GM12872 (cell line): ENCODE data around the gene SPSB4.

Experiments
- TF ChIP-seq, protein P1 (sequence below): IDR thresholded peaks from 3 replicates; pipeline ENCODE4 v1.5.1; 2011; ENCODE audit warnings: low read depth, mild to moderate bottlenecking, low read length, moderate library complexity; ENCODE audit not compliant: insufficient read depth

Gene SPSB4

DNA sequence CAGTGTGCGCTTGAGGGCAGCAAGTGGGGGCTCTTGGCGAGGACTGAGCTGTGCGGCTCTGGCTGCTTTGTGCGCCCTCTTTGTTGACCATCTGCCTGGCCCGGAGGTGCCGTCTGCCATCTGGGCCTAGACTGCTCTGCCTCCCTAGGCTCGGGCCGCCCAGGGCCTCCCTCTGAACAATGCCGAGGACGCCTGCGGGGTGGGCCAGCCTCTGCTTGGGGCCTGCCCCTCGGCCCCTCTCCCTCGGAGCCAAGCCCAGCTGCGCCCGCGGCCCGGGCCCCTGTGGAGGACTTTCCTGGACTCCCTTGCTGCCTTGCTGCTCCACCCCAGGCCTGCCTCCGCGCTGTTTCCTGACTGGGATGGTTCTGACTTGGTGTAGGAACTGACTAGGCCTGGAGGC lies 31.9 kb upstream of the SPSB4 start:
- TF ChIP-seq, protein P1, sequence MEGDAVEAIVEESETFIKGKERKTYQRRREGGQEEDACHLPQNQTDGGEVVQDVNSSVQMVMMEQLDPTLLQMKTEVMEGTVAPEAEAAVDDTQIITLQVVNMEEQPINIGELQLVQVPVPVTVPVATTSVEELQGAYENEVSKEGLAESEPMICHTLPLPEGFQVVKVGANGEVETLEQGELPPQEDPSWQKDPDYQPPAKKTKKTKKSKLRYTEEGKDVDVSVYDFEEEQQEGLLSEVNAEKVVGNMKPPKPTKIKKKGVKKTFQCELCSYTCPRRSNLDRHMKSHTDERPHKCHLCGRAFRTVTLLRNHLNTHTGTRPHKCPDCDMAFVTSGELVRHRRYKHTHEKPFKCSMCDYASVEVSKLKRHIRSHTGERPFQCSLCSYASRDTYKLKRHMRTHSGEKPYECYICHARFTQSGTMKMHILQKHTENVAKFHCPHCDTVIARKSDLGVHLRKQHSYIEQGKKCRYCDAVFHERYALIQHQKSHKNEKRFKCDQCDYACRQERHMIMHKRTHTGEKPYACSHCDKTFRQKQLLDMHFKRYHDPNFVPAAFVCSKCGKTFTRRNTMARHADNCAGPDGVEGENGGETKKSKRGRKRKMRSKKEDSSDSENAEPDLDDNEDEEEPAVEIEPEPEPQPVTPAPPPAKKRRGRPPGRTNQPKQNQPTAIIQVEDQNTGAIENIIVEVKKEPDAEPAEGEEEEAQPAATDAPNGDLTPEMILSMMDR = no peak

DNA sequence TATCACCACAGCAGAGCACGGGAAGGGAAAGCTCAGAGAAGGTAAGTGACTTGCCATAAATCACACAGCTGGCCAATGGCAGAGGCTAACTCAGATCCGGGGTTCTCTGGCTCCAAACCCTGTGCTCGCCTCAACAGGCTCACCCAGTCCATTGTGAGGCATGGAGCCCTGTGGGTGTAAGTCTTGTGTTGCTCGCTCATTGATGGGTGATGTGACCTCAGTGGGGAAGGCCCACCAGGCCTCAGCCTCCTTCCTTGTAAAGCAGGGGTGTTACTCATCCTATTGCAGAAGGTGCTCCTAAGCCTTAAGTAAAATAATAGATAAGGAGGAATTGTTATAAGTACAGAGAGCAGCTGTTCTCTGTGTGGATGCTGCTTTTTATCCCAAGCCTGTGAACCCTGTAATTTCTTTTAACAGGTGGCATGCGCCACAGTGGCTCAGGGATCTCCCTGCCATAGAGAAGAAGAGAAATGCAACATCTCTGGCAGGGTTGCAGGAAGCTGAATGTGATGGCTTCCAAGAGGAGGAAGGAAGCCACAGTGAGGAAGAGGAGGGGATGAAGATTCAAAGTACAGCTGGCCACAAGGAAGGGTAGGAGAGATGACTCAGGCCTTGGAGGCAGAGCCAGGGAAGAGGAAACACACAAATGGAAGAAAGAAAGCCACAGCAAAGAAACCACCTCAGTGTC lies 30.9 kb upstream of the SPSB4 start:
- TF ChIP-seq, protein P1 = no peak

DNA sequence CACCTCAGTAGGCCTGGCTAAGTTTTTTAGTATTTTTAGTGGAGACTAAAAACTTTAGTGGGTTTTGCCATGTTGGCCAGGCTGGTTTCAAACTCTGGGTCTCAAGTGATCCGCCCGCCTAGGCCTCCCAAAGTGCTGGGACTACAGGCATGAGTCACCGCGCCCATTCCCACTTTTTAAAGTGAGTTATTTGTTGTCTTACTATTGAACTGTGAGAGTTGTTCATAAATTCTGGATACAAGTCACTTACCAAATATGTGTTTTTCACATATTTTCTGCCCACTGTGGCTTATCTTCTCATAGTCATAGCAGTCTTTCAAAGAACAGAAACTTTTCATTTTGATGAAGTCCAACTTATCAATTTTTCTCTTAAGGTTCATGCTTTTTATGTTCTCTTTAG lies 29.9 kb upstream of the SPSB4 start:
- TF ChIP-seq, protein P1 = no peak

DNA sequence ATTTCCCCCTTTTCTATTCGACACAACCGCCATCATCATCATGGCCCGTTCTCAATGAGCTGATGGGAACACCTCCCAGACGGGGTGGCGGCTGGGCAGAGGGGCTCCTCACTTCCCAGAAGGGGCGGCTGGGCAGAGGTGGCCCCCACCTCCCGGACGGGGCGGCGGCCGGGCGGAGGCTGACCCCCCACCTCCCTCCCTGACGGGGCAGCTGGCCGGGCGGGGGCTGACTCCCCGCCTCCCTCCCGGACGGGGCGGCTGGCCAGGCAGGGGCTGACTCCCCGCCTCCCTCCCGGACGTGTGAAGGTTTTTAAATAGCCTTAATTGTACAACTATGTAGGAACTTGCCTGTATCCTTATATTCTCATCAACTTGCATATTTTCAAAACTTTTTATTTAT lies 20.9 kb upstream of the SPSB4 start:
- TF ChIP-seq, protein P1 = no peak

DNA sequence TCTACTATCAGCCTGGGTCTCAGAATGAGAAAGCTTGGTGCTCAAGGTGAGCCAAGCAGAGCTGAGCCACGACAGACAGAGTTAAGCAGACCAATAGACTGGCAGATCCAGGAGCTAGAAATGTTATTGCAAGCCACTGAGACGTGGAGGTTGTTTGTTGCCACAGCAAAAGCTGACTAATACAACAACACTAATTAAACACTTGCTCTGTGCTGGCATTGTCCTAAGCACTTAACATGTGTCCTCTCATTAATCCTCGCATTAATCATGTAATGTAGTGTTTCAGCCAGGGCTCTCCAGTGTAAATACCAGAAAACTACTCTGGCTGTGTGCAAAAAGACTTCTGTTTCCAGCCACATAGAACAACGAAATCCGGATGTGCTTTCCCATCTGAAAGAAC lies 11.6 kb upstream of the SPSB4 start:
- TF ChIP-seq, protein P1 = no peak

GRCh38 chr3:141044695-141045641 lies 6.2 kb upstream of the SPSB4 start:
- TF ChIP-seq, protein P1 = no peak

- TF ChIP-seq, protein P1 = no peak
These were observed 5.3 kb upstream of the SPSB4 start for GRCh38 chr3:141045849-141046248.
